ENCODE measurements around the gene MSI2. TPM values are rescaled to one million over a fixed set of nuclear protein-coding genes. Genes with fewer than 3 reads are reported as not detected.

The MSI2 gene
- total and polyA plus RNA-seq, 4 donors: 9.4 to 64.0 (median 30.4) TPM

DNA sequence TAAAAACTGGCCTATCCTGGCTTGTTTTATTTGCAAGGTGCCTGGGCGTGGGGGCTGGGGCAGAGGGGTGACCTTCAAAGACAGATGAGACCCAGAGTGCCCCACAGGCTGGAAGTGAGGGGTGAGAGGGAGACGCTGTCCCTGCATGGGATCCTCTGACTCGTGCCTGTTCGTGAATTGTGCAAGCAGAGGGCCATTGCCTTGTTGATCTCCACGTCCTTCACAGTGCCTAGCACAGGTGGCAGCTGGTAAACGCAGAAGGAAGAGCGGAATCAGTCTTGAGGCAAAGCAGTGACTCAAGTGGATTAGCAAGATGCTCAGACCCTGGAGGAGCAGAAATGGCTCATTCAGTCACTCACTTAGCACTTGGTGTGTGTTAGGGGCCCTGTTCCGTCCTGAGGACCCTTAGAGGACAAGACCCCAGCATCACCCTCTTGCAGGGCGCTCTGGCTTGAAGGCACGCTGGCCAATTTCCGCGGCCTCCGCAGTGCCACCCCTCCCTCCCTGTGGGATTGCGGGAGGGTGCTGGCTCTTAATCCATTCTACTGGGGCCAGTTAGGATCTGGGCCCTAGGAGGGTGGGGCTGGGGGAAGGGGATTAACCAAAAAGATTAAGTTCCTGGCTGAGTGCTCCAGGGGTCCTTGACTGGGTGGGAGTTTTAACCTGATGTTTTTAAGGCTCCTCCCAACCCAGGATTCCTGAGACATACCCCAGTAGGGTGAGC, 337.6 kb downstream of the MSI2 start:
- ATAC-seq (ENCODE audit: insufficient read depth, low FRiP score) (no peak), DNase-seq (no peak)
- H3K36me3 ChIP-seq (ENCODE audit: control insufficient read depth in 4 of 4, insufficient read depth in 4 of 4, low read length in 4 of 4): peaks cover 0 to 3% (median 0%) of the 10 kb centered on the region in 4 donors
- H3K27me3 ChIP-seq (ENCODE audit: control insufficient read depth in 3 of 3, insufficient read depth in 3 of 3, low read length in 2 of 3): no peaks in the 10 kb centered on the region
- no peak overlapping the region for H3K9ac ChIP-seq (ENCODE audit: insufficient read depth in 1 of 2, low read length in 2 of 2)
- H3K4me3 ChIP-seq: no peak overlapping the region
- H3K27ac ChIP-seq (ENCODE audit: low read depth in 1 of 2, low read length in 1 of 2): no peak overlapping the region
- TF ChIP-seq, protein P1, sequence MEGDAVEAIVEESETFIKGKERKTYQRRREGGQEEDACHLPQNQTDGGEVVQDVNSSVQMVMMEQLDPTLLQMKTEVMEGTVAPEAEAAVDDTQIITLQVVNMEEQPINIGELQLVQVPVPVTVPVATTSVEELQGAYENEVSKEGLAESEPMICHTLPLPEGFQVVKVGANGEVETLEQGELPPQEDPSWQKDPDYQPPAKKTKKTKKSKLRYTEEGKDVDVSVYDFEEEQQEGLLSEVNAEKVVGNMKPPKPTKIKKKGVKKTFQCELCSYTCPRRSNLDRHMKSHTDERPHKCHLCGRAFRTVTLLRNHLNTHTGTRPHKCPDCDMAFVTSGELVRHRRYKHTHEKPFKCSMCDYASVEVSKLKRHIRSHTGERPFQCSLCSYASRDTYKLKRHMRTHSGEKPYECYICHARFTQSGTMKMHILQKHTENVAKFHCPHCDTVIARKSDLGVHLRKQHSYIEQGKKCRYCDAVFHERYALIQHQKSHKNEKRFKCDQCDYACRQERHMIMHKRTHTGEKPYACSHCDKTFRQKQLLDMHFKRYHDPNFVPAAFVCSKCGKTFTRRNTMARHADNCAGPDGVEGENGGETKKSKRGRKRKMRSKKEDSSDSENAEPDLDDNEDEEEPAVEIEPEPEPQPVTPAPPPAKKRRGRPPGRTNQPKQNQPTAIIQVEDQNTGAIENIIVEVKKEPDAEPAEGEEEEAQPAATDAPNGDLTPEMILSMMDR (IDR thresholded peaks at IDR 0.05; ENCODE audit: control extremely low read depth, extremely low read depth): no peak
- H3K4me1 ChIP-seq (ENCODE audit: control insufficient read depth in 5 of 5, insufficient read depth in 5 of 5, low read length in 5 of 5): peaks cover 0 to 7% (median 4%) of the 10 kb centered on the region in 5 donors
- 86 to 92% methylated on average over 14 of the region's 14 CpGs for WGBS, 2 donors
- H3K9me3 ChIP-seq (ENCODE audit: control insufficient read depth in 4 of 4, insufficient read depth in 3 of 4, low read length in 3 of 4): peaks cover 0 to 4% (median 0%) of the 10 kb centered on the region in 4 donors

DNA sequence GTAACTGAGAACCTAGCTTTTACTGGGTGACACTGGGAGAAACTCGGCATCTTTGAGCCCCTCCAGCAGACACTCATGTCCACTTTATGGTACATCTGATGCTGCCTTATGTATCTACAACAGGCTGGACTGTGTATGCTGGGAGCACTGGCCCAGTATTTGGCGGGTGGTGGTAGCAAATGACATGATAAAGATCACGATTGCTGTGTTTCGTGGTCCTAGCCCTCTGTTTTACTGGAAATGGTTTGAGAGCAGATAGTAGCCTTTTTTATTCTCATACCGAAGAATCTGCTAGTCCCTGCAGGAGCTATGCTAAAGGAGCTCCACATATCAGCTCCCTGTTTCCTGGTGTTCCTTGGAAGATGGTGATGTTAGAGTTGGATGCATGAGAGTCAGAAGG, 338.4 kb downstream of the MSI2 start:
- Histone ChIP-seq H3K36me3 (ENCODE audit: control insufficient read depth in 4 of 4, insufficient read depth in 4 of 4, low read length in 4 of 4) (no peaks in the 10 kb centered on the region), H3K4me1 (ENCODE audit: control insufficient read depth in 5 of 5, insufficient read depth in 5 of 5, low read length in 5 of 5) (peaks cover 0 to 9% (median 4%) of the 10 kb centered on the region in 5 donors), H3K9me3 (ENCODE audit: control insufficient read depth in 4 of 4, insufficient read depth in 3 of 4, low read length in 3 of 4) (peaks cover 0 to 4% (median 0%) of the 10 kb centered on the region in 4 donors), H3K27me3 (ENCODE audit: control insufficient read depth in 3 of 3, insufficient read depth in 3 of 3, low read length in 2 of 3) (no peaks in the 10 kb centered on the region), H3K4me3 (no peak overlapping the region), H3K9ac (ENCODE audit: insufficient read depth in 1 of 2, low read length in 2 of 2) (no peak overlapping the region), H3K27ac (ENCODE audit: low read depth in 1 of 2, low read length in 1 of 2) (no peak overlapping the region)
- DNase-seq: no peak
- WGBS, 2 donors: 96 to 99% methylated on average over 5 of the region's 5 CpGs
- ATAC-seq (ENCODE audit: insufficient read depth, low FRiP score): no peak
- TF ChIP-seq, protein P1 (IDR thresholded peaks at IDR 0.05; ENCODE audit: control extremely low read depth, extremely low read depth): no peak

DNA sequence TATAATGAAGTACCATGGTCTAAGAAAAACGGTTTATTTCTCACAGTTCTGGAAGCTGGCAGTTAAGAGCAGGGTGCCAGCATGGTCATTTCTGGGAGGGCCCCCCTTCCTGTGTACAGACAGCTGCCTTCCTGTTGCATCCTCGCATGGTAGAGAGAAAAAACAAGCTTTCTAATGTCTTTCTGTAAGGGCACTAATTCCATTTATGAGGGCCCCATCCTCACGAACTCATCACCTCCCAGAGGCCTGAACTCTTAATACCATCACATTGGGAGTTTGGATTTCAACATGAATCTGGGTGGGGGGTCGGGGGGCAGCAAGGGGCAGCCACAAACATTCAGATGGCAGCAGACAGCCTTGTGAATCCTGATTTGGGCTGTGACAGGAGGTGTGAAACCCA, 339.1 kb downstream of the MSI2 start:
- Histone ChIP-seq H3K9me3 (ENCODE audit: control insufficient read depth in 4 of 4, insufficient read depth in 3 of 4, low read length in 3 of 4) (peaks cover 0 to 4% (median 0%) of the 10 kb centered on the region in 4 donors), H3K4me3 (no peak overlapping the region), H3K27me3 (ENCODE audit: control insufficient read depth in 3 of 3, insufficient read depth in 3 of 3, low read length in 2 of 3) (no peaks in the 10 kb centered on the region), H3K36me3 (ENCODE audit: control insufficient read depth in 4 of 4, insufficient read depth in 4 of 4, low read length in 4 of 4) (no peaks in the 10 kb centered on the region), H3K4me1 (ENCODE audit: control insufficient read depth in 5 of 5, insufficient read depth in 5 of 5, low read length in 5 of 5) (peaks cover 0 to 11% (median 7%) of the 10 kb centered on the region in 5 donors), H3K9ac (ENCODE audit: insufficient read depth in 1 of 2, low read length in 2 of 2) (no peak overlapping the region), H3K27ac (ENCODE audit: low read depth in 1 of 2, low read length in 1 of 2) (no peak overlapping the region)
- DNase-seq: no peak
- no peak for ATAC-seq (ENCODE audit: insufficient read depth, low FRiP score)
- TF ChIP-seq, protein P1 (IDR thresholded peaks at IDR 0.05; ENCODE audit: control extremely low read depth, extremely low read depth): no peak
- 90 to 92% methylated on average over 4 of the region's 4 CpGs for WGBS, 2 donors
